Adrenal gland (tissue), 5 donors: Measurements from ENCODE around the gene KYNU.

Source experiments
- POLR2A ChIP-seq, 2 donors: fragments of 450-650 bp; IDR thresholded peaks; one replicate each; pipeline ENCODE4 v1.6.1; 2017; ENCODE audit warnings: antibody characterized with exemption in 2 of 2, mild to moderate bottlenecking in 2 of 2, moderate library complexity in 1 of 2
- TF ChIP-seq, protein P1 (sequence below), 6 experiments: fragments of 450-650 bp in 4 of 6; fragments of 200-600 bp in 2 of 6; sonication (generic) in 1 of 6; IDR thresholded peaks; 1 replicate in 5 of 6; 2 replicates in 1 of 6; pipeline versions ENCODE4 v1.5.1 to v1.8.0; 2016 to 2021; ENCODE audit warnings: antibody characterized with exemption in 6 of 6, mild to moderate bottlenecking in 2 of 6, moderate library complexity in 1 of 6
- donor health status: DM: no; HTN: no; CAD: no.

GRCh38 chr2:142938240-142938639, 60.8 kb downstream of the KYNU start:
- TF ChIP-seq, protein P1, sequence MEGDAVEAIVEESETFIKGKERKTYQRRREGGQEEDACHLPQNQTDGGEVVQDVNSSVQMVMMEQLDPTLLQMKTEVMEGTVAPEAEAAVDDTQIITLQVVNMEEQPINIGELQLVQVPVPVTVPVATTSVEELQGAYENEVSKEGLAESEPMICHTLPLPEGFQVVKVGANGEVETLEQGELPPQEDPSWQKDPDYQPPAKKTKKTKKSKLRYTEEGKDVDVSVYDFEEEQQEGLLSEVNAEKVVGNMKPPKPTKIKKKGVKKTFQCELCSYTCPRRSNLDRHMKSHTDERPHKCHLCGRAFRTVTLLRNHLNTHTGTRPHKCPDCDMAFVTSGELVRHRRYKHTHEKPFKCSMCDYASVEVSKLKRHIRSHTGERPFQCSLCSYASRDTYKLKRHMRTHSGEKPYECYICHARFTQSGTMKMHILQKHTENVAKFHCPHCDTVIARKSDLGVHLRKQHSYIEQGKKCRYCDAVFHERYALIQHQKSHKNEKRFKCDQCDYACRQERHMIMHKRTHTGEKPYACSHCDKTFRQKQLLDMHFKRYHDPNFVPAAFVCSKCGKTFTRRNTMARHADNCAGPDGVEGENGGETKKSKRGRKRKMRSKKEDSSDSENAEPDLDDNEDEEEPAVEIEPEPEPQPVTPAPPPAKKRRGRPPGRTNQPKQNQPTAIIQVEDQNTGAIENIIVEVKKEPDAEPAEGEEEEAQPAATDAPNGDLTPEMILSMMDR (IDR thresholded peaks at IDR 0.05), result no peak
- no peak for TF ChIP-seq POLR2A (IDR thresholded peaks at IDR 0.05)
